Lower lobe of right lung (tissue), 2 donors: ENCODE results near the gene ST6GALNAC3. TPM values are rescaled to one million over a fixed set of nuclear protein-coding genes. Genes with fewer than 3 reads are reported as not detected.

ENCODE experiments used
- ATAC-seq, 2 donors: fragments of 200-7000 bp; cut with Tn5 transposase; one replicate each; pipeline ENCODE4 v1.9.1; 2020 to 2022; ENCODE audit warnings: mild to moderate bottlenecking in 2 of 2, moderate library complexity in 2 of 2
- DNase-seq: peaks from one replicate; pipeline ENCODE4 v3.0.0-alpha.2; 2020
- H3K27ac ChIP-seq: fragments of 200-600 bp; one replicate; pipeline ENCODE4 v1.8.0; 2022
- H3K27me3 ChIP-seq: fragments of 200-600 bp; one replicate; pipeline ENCODE4 v1.8.0; 2022; ENCODE audit warnings: low read depth
- H3K36me3 ChIP-seq: fragments of 200-600 bp; one replicate; pipeline ENCODE4 v1.8.0; 2022; ENCODE audit warnings: mild to moderate bottlenecking
- H3K4me1 ChIP-seq: fragments of 200-600 bp; one replicate; pipeline ENCODE4 v1.8.0; 2022
- H3K4me3 ChIP-seq: fragments of 200-600 bp; one replicate; pipeline ENCODE4 v1.8.0; 2022; ENCODE audit warnings: mild to moderate bottlenecking
- H3K9me3 ChIP-seq: fragments of 200-600 bp; one replicate; pipeline ENCODE4 v1.8.0; 2022
- intact Hi-C: fragments of 100-400 bp; cut with DNase I; formaldehyde crosslinking; loops from one replicate; pipeline ENCODE4 v1.11.0; 2022
- total RNA-seq: library from RNA; stranded (reverse); fragmentation: NEBNext Ultra II Directional; extraction: Animal tissue kit (Norgen Biotek cat#: 25700); gene quantifications from one replicate; pipeline ENCODE4 v1.2.1, GENCODE V29; 2021
- TF ChIP-seq, protein P1 (sequence below): fragments of 200-600 bp; IDR thresholded peaks from one replicate; pipeline ENCODE4 v1.8.0; 2022; ENCODE audit warnings: antibody characterized with exemption, mild to moderate bottlenecking
- donor health status: DM: no; HTN: yes; CAD: no; lungs with severe emphysema.

Gene ST6GALNAC3
- total RNA-seq, 1 donor from 2014 or later, result 8.8 TPM

DNA sequence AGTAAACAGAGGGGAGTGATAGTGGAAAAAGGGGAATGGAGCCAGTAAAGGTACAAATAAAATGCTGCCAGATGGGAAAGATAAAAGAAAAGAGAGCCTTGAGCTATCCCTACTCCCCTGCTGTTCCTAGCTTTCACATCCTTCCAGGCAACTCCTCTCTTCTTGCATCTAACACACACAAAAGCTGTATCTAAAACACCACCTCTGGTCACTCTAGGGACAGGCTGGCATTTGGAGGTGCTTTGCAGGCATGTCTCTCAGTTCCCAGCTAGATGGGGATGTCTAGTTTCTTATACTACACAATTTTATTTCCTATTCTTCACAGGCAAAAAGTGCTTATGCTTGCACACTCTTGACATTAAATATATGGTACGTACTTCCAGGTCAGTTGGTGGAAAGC lies 607.6 kb downstream of the ST6GALNAC3 start:
- no peak for DNase-seq
- Histone ChIP-seq H3K36me3 (no peaks in the 10 kb centered on the region), H3K4me1 (no peaks in the 10 kb centered on the region), H3K4me3 (no peak overlapping the region), H3K27ac (no peak overlapping the region), H3K9me3 (no peaks in the 10 kb centered on the region), H3K27me3 (no peaks in the 10 kb centered on the region)
- no peak for ATAC-seq
- intact Hi-C loops, result no loop called here
- TF ChIP-seq, protein P1, sequence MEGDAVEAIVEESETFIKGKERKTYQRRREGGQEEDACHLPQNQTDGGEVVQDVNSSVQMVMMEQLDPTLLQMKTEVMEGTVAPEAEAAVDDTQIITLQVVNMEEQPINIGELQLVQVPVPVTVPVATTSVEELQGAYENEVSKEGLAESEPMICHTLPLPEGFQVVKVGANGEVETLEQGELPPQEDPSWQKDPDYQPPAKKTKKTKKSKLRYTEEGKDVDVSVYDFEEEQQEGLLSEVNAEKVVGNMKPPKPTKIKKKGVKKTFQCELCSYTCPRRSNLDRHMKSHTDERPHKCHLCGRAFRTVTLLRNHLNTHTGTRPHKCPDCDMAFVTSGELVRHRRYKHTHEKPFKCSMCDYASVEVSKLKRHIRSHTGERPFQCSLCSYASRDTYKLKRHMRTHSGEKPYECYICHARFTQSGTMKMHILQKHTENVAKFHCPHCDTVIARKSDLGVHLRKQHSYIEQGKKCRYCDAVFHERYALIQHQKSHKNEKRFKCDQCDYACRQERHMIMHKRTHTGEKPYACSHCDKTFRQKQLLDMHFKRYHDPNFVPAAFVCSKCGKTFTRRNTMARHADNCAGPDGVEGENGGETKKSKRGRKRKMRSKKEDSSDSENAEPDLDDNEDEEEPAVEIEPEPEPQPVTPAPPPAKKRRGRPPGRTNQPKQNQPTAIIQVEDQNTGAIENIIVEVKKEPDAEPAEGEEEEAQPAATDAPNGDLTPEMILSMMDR, result no peak

Other genes starting within 250 kb of the ST6GALNAC3 start
- not detected for gene ASB17, start 142.3 kb upstream of the ST6GALNAC3 start, total RNA-seq